HG03060 (cell line): ENCODE measurements around the gene SMIM12.
A peak's percentile ranks its signal among the peaks of the same experiment; 100 is the strongest.

ENCODE experiments used
- ATAC-seq: cut with Tn5 transposase; IDR thresholded peaks from one replicate; pipeline ENCODE4 v1.9.1; 2021; ENCODE audit warnings: low read depth, moderate number of reproducible peaks; ENCODE audit not compliant: unreplicated experiment

Gene SMIM12, protein sequence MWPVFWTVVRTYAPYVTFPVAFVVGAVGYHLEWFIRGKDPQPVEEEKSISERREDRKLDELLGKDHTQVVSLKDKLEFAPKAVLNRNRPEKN

DNA sequence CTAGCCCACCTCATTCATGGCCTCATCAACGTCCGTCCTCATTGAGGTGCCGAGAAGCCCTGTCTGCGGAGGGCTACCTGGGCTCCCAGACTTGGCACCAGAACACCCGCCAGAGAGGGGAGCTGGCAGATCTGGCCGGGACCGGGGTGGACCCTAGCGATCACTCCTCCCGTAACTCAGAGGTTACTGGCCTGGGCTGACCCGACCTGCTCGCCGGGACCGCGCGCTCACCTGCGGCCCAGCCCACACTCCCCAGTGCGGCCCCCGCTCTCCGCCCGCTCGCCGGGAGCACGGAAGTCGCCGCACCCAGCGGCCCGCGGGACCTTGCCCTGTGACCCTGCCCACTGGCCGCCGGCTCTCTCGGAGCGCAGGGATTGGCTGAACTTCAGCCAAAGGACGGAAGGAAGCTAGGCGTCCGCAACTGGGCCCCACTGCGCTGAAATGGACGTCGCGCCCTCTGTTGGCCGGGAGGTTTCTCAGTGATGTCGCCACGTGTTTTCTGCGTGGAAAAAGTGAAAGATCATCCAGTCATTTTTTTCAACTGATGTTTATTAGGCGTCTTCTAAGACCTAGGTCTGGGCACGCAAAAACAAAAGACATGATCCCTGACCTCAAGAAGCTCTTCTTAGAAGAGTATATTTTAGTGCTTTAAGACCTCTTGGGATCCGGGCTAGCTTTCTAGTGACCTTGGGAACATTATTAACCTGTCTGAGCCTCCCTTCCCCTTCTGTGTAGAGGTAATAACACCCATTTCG is at the start of gene SMIM12:
Gene SMIM12 (minus strand): TSS at position 304 of the 755 bp plus-strand sequence. CDS start 3,772 bp downstream, outside the sequence.
- ATAC-seq = peak; percentile 81

DNA sequence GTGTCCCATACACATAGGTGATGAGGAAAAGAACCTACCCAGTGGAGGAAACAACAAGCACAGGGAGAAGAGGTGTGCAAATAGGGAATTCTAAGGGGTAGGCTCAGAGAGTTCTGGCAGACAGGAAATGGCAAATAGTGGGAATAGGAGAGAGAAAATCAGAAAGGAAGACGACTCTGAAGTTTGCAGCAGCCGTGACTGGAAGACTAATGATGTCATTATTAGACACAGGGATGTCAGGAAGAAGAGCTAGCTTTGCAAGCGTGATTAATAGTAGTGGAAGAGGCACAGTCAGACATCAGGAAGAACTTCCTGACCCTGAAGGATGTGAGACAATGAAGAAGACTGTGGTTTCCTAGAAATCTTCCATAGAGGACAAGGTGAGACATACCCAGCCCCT is 48.8 kb upstream of the SMIM12 start:
- no peak for ATAC-seq

DNA sequence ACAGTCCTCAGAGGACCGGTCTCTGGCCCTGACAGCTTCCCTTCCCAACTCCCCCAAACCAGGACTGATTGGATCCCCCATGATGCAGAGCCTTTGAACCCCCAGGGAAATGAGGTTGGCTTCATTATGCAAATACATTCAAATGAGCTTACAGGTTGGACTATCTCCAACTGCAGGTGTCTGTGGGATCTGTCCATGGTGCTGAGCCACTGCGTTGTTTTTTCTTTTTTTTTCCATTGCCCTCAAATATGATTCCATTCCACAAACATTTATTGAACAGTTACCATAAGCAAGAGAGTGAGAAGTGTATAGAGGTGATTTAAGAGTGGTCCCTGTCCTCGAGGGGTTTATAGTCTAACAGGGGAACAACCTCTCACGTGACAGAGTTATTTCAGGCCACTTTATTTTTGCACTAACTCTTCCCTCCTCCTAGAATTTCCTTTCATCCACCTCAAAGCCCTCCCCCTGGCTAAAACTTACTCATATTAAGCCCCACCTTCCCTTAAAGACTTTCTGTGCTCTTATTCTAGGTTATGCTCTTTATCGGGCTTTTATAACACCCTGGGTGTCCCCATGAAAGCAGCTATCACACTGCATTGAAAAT is 48.0 kb upstream of the SMIM12 start:
- ATAC-seq = no peak

DNA sequence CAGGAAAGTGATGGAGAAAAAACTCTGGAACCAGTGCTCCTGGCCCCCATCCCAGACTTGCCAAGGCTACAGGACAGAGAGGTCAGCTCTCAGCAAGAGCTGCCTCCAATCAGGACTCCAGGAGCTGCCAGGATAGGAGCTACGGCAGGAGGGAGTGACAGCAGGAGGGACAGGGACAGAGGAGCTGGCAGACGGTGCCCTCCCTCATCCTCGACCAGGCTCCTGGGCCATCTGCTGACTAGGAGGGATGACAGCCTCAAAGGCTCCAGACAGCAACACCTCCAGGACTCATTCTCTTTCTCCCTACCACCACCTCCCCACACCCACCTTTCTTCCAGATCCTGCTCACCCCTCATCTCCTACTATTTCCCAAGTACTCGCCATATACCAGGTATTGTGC is 47.2 kb upstream of the SMIM12 start:
- ATAC-seq = no peak

DNA sequence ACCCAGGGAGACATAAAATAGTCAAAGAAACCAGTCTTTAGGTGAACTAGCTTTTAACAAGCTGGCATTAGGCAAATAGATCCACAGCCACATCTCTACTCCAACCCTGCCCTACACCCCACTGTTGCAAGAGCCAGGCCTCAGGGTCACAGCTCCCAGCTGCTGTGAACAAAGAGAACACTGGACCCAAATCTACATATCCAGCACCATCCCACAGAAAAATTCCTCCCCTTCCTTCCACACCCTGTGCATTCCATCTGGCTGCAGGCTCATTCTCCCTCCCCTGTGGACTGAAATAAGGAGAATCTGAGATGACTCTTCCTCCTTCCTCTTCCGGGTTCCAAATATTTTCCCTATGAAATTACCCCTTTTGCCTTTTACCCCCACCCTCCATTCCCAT is 46.7 kb upstream of the SMIM12 start:
- ATAC-seq = no peak

DNA sequence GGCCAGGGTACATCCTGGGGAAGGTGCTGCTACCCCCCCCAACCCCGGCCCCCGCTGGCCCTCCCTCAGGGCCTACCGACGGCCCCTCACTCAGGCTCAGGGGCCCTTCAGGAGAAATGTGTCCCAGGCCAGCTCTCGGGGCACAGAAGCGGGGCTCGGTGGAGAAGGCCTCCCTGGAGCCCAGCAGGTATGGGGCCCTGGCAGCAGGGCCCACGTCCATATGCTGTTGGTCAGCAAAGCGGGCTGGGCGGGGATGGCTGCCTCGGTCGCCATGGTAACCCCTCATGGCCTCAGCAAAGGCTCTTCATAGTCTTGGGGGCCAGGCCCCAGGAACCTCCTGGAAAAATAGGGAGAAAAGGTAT is 45.5 kb upstream of the SMIM12 start:
- no peak for ATAC-seq

DNA sequence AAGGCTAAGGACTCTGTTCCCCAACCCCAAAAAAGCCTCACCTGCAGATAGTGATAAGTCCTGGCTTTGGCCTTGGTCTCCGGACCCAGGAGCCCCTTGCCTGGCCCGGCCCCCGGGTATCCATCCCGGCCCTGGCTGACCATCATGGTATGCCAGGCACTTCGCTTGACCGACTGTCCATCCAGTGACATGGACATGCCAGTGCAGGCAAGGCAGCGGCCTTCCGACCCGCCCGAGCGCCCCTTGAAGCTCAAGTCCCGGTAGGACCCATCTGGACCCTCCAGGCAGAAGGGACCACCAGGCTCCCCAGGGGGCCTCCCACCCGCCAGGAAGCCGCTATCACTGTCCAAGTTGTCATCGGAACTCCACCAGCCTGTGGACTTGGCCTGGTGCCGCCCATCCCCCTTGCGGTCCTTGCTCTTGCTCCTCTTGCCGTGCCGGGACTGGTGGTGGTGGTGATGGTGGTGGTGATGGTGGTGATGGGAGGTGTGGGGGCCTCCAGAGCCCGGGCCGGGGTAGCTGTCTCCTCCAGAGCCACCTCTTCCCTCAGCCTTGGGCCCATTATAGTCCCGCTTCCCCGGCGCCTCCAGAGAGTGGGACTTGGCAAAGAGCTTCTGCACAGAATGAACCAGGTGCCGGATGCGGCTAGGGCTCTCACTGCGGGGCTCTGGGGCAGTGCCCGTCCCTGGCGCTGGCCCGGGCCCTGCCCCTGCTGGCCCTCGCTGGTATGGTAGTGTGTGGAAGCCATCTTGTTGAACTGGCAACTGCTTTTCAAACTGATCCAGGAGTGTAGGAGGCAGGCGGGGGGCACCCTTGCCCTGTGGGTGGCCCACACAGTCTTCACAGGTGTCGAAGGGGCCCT is 44.9 kb upstream of the SMIM12 start:
- no peak for ATAC-seq

DNA sequence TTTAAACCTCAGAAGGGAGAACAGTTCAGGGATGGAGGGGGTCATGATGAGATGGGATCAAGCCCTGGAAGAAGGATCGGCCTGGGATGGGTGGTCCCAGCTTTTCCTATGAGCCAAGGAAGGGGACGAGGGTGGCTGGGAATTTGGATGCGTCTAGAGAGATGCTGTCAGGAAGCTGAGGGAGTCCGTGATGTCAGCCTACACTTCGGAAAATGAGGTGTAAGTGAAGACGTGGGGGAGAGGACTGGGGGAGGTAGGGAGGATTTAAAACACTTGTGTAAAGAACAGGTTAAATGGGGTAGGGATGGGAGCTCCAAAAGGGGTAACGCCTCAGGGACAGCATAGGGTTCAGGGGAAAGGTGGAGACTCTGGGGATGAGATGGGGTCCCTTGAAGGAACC is 42.4 kb upstream of the SMIM12 start:
- ATAC-seq = no peak

DNA sequence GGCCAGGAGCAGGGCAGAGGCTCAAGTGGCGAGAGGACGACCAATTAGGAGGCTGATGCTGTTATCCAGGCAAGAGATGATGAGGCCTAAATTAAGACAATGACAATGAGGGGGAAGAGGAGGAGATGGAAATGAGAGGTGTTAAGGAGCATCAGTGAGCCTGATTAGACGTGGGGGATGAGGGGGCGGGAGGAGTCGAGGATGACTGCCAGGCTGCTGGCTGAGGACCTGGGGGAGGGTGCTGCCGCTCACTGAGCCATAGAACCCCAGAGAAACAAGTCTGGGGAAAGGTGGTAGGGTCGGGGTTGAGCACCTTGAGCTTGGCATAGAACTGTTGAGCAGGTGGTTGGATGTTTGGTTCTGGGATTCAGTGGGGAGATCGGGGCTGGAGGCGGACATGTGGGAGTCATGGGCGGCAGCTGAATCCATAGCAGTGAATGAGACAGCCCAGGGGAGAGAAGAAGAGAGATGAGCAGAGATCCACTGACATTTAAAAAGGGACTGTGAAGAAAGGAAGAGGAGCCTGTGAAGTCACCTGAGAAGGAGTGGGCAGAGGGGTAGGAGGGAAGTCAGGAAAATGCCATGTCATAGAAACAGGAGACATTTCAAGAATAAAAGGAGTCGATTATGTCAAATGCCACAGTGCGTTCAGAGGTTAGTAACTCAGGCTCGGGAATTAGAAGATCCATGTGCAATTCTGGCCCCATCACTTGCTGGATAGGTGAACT is 41.4 kb upstream of the SMIM12 start:
- ATAC-seq = no peak

DNA sequence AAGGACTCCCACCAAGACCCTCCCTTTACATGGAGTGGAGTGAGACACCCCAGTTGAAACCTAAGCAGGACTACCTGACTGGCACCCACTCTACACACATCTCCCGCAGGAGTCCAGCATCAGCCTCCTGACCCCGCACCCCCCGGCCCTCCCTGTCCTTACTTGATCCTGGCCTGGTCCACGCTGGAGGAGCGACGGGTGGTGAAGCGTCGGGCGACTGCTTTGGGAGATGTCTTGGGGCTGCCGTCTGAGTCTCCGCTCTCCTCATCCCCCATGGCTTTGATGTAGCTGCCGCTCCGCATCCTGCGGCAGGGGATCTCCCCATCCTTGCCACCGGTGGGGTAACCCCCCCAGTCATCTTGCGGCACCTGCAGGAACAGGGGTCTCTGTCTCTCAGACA is 40.4 kb upstream of the SMIM12 start:
- ATAC-seq = no peak

DNA sequence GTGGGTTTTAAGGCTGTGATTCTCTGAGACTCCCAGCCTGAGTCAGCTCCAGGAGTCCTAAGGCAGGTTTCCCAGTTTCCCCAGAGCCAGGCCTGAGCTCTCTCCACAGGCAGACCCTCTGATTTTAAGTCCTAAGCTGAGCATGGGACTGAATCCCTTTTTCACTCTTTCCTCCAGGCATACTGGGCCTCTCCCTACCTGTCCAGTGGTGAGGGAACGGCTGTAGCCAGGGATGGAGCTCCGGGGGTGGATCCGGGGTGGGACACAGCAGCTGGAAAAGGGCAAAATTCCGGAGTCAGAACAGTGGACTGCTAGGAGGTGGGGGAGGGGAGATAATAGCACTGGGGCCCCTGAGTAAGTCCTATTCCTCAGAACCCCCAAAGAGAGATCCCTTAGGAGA is 39.9 kb upstream of the SMIM12 start:
- ATAC-seq = no peak

DNA sequence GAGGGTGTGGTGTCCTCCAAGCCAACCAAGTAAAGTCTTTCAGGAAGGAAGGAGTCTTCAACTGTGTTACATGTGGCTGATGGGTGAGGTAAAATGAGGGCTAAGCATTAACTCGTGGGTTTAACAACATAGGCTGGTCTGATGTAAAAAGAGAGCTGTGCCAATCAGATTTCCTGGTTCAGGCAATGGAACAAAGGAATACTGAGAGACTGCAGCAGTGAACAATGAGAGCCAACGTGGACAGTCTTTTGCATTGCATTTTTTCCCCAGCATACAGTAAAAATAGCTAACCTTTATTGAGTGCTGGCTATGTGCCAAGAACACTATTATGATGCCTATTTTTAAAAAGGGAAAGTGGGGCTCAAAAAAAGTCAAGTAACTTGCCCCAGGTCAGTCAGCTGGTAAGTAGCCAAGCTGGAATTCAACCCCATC is 38.8 kb upstream of the SMIM12 start:
- no peak for ATAC-seq

DNA sequence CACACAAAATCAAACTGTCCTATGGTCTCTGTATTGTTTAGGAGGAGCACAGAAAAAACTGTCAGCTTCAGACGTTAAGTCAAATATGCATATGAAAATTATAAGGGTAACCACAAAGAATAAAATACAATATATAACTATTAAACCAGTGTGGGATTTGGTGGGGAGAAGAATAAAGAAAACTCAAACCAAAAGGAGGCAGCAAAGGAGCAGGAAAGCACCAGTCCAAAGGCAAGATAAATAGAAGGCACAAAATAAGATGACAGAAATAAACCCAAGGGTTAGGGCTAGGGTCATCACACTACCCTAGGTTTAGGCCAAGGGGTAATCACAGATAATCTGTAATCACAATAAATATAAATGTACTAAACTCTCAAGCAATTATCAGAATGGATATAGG is 37.1 kb upstream of the SMIM12 start:
- no peak for ATAC-seq

DNA sequence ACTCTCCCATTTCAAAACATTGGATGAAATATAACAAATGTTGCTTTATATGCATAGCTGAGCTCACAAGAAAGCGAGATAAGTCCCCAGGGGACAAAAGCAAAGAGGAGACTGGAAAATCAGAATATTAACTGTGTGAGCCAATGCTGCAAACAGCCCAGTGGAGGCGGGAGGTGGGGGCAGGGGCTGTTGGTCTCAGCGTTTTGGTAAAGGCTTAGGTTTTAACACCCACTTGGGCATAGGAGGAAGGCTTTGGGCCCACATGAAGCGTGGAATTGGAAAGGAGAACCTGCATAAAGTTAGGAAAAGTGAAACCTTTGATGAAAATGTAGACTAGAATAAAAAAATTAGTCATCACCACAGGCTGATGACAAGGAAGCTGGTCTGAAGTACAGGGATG is 30.2 kb upstream of the SMIM12 start:
- ATAC-seq = no peak

DNA sequence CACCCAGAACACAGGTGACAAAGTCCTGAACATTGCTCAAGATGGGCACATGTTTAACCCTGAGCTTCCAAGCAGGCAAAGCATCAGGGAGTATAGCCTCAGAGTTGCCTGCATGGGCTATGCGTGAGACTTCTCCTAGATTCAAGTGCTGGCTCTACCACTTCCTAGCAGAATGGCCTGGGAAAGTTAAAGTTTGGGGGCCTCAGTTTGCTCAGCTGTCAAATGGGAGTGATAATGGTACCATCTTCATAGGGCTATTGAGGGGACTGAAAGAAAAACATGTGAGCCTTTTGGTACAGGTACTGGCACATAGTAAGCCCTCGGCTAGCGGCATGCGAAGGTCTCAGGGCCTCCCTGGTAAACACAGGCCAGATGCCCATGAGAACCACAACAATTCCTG is 28.0 kb upstream of the SMIM12 start:
- no peak for ATAC-seq

DNA sequence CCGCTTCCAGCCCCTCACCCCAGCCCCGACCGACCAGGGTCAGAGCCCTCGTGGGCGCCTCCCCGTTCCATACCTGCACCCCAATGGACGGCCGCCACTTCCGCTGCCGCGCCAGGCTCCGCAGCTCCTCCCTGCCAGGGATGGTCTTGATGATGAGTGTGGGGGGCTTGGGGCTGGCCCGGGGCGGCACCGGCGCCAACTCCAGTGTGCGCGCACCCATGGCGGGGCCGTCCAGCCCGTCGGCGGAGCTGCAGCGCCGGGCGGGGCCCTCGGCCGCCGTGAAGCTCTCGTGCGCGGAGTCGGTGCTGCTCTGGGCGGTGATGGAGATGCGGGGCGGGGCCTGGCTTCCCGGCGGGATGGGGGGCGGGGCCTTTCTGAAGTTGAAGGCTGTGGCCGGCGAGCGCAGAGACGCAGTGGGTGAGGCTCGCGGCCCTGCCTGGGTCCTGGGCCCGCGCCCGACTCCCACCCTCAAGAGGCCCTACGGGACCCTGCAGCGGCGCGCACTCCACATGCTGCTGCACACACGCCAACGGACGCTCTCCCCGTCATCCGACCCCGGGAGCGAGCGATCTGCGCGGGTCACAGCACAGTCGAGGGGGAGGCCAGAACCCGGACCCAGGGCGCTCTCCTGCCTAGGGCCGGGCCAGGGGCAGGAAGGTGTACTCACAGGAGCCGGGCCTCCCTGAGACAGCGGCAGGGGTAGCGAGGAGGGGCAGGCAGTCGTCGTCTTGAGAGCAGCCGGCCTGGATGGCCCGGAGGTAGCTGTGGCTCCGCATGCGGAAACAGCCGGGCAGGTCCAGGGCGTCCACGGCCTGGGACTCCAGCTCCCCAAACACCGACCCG is 26.1 kb upstream of the SMIM12 start:
- no peak for ATAC-seq

DNA sequence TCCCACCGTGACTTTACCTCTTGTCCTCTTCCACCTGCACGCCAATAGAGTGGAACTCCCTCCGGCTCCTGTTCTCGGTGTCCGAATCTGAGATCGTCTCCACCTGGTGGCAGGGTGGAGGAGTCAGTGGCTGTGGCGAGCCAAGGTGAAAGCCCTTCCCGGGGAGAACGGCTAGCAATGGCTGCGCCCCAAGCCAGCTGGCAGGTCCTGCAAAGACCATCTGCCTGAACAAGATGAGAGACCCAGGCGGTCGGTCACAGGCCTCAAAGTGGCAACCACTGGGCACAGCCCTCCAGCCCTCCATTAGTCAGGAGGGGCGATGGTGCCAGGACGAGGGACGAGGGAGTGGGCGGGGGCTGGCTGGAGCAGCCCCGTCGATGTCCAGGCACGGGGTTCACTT is 25.4 kb upstream of the SMIM12 start:
- no peak for ATAC-seq

DNA sequence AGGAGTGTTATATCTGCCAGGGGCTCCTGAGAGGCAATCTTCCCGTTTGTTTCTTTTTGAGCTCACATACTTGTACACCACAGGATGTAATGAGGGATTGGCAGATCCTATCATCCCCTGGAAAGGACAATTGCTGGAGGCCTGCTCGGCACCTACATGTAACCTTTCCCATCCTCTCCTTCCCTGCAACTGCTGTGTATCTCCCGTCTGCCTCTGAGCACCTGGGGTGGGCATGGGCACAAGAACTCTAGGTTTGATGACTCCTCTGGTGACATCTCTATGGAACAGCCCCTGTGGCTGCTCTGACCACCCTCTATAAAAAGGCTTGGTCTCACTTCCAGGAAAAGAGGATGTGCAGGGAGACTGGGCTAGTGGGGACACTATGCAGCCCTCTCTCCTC is 25.0 kb upstream of the SMIM12 start:
- no peak for ATAC-seq

DNA sequence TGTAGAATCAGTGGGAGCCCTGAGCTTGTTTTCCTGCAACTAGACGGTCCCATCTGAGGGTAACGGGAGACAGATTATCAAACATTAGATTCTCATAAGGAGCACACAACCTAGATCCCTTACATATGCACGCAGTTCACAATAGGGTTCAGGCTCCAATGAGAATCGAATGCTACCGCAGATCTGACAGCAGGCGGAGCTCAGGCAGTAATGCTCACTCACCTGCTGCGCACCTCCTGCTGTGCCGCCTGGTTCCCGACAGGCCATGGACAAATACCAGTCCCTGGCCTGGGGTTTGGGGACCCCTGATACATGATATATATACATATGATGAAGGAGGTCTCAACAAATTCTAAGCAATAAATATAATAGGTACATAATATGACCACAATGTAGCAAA is 19.7 kb upstream of the SMIM12 start:
- no peak for ATAC-seq

DNA sequence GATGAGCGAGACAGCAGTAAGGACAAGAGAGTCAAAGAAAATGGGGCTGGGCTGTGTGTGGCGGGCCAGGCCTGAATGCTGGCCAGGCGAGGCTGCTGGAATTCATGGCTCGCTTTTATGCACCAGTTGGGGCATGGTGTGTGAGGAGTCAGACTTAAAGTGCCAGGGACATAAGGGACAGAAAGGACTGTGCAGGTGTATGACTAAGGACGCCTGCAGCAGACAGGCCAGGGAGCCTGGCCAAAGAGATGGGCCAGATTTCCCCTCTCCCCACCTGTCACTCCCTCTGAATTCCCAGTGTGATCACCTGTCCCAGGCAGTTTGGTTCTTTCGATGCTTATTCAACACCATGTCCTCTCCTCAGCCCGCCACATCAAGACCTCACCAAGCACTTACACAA is 16.9 kb upstream of the SMIM12 start:
- no peak for ATAC-seq
